Fibroblast of skin of left biceps (primary cell): ENCODE results near the gene BMI1.
"Not testable (repeated sequence)": the region's sequence is repeated elsewhere in the genome, so short reads cannot be mapped to it uniquely, and the experiment has no call there.

Experiments used
- DNase-seq, 2 experiments: peaks; one replicate each; pipeline ENCODE4 v3.0.0-alpha.2; 2013; ENCODE audit warnings: low read depth in 2 of 2

Gene BMI1

GRCh38 chr10:22320591-22321155 is at the start of gene BMI1:
TSS of gene BMI1 (plus strand) at chr10:22321099. CDS start at chr10:22326450, 5,351 bp downstream.
- peak; percentile 53 to 64 for DNase-seq

- no peak for DNase-seq
Measured at GRCh38 chr10:22271786-22272185, 49.1 kb upstream of the BMI1 start.

- DNase-seq, result no peak
Measured at GRCh38 chr10:22278441-22278782, 42.5 kb upstream of the BMI1 start.

GRCh38 chr10:22280078-22280477 is 40.8 kb upstream of the BMI1 start:
- no peak for DNase-seq

- no peak for DNase-seq
Measured at GRCh38 chr10:22285130-22285529, 35.8 kb upstream of the BMI1 start.

GRCh38 chr10:22293747-22294404 is 27.0 kb upstream of the BMI1 start:
- no peak for DNase-seq

GRCh38 chr10:22294694-22295093 is 26.2 kb upstream of the BMI1 start:
- no peak for DNase-seq

GRCh38 chr10:22301193-22301592 is 19.7 kb upstream of the BMI1 start:
- DNase-seq, result no peak

- DNase-seq, result no peak
Measured at GRCh38 chr10:22303461-22303860, 17.4 kb upstream of the BMI1 start.

GRCh38 chr10:22305721-22306120 is 15.2 kb upstream of the BMI1 start:
- no peak for DNase-seq

GRCh38 chr10:22308390-22308789 is 12.5 kb upstream of the BMI1 start:
- DNase-seq, result no peak

- no peak for DNase-seq
Measured at GRCh38 chr10:22309180-22310000, 11.5 kb upstream of the BMI1 start.

GRCh38 chr10:22310012-22310411 is 10.9 kb upstream of the BMI1 start:
- not testable (repeated sequence) for DNase-seq

- no peak for DNase-seq
Measured at GRCh38 chr10:22310928-22311327, 10.0 kb upstream of the BMI1 start.

- no peak for DNase-seq
Measured at GRCh38 chr10:22314852-22315251, 6.0 kb upstream of the BMI1 start.

GRCh38 chr10:22315455-22316285 is 5.2 kb upstream of the BMI1 start:
- no peak for DNase-seq

GRCh38 chr10:22316286-22317075 is 4.4 kb upstream of the BMI1 start, which contains the start of gene COMMD3:
TSS of gene COMMD3 (plus strand) at chr10:22316388. CDS start at chr10:22316418, 30 bp downstream.
- DNase-seq, result peak; percentile 66 to 73

- no peak for DNase-seq
Measured at GRCh38 chr10:22317076-22317370, 3.9 kb upstream of the BMI1 start.

GRCh38 chr10:22317771-22318565 is 2.9 kb upstream of the BMI1 start:
- DNase-seq, result no peak

- DNase-seq, result no peak
Measured at GRCh38 chr10:22318772-22319171, 2.1 kb upstream of the BMI1 start.
